ENCODE measurements around the gene NINJ1.

The NINJ1 gene

GRCh38 chr9:93087971-93088655, 45.9 kb downstream of the NINJ1 start:
- DNase-seq (ENCODE audit: low spot score) = no peak

GRCh38 chr9:93086447-93087224, 47.4 kb downstream of the NINJ1 start:
- no peak for DNase-seq (ENCODE audit: low spot score)

- DNase-seq (ENCODE audit: low spot score) = no peak
Observed at GRCh38 chr9:93085676-93086075, 48.4 kb downstream of the NINJ1 start.

GRCh38 chr9:93084471-93084881, 49.6 kb downstream of the NINJ1 start:
- DNase-seq (ENCODE audit: low spot score) = no peak

GRCh38 chr9:93083592-93084470, 50.2 kb downstream of the NINJ1 start:
- no peak for DNase-seq (ENCODE audit: low spot score)

- no peak for DNase-seq (ENCODE audit: low spot score)
Observed at GRCh38 chr9:93082841-93083411, 51.1 kb downstream of the NINJ1 start.

- no peak for DNase-seq (ENCODE audit: low spot score)
Observed at GRCh38 chr9:93081931-93082330, 52.1 kb downstream of the NINJ1 start.

- DNase-seq (ENCODE audit: low spot score) = no peak
Observed at GRCh38 chr9:93081081-93081529, 52.9 kb downstream of the NINJ1 start.

GRCh38 chr9:93080406-93080805, 53.6 kb downstream of the NINJ1 start:
- DNase-seq (ENCODE audit: low spot score) = no peak

GRCh38 chr9:93079371-93079770, 54.7 kb downstream of the NINJ1 start:
- DNase-seq (ENCODE audit: low spot score) = no peak

- DNase-seq (ENCODE audit: low spot score) = no peak
Observed at GRCh38 chr9:93077811-93078210, 56.2 kb downstream of the NINJ1 start.

GRCh38 chr9:93077367-93077766, 56.7 kb downstream of the NINJ1 start:
- no peak for DNase-seq (ENCODE audit: low spot score)

GRCh38 chr9:93076792-93077128, 57.3 kb downstream of the NINJ1 start:
- no peak for DNase-seq (ENCODE audit: low spot score)

GRCh38 chr9:93076101-93076791, 57.8 kb downstream of the NINJ1 start:
- DNase-seq (ENCODE audit: low spot score) = no peak

GRCh38 chr9:93072383-93072795, 61.7 kb downstream of the NINJ1 start:
- no peak for DNase-seq (ENCODE audit: low spot score)
